Body of pancreas (tissue), 4 donors: ENCODE results near the gene TMBIM1.

Experiments used
- CTCF ChIP-seq, 7 experiments: fragments of 450-650 bp in 4 of 7; fragments of 200-600 bp in 3 of 7; sonication (generic) in 3 of 7; IDR thresholded peaks; one replicate each; pipeline ENCODE4 v1.5.1; 2016 to 2019; ENCODE audit warnings: antibody characterized with exemption in 7 of 7
- POLR2A ChIP-seq, 3 donors: fragments of 450-650 bp; IDR thresholded peaks; one replicate each; pipeline ENCODE4 v1.6.1; 2016; ENCODE audit warnings: antibody characterized with exemption in 3 of 3, mild to moderate bottlenecking in 2 of 3

- TF ChIP-seq CTCF (IDR thresholded peaks at IDR 0.05): no peak
- TF ChIP-seq POLR2A (IDR thresholded peaks at IDR 0.05): no peak
These were observed 47.1 kb downstream of the TMBIM1 start for GRCh38 chr2:218245214-218245613.
